ENCODE measurements around the gene DLGAP1. TPM values are rescaled to one million over a fixed set of nuclear protein-coding genes. Genes with fewer than 3 reads are reported as not detected.

DLGAP1 gene
- total RNA-seq, 4 donors from 2014 or later: 2.0 to 4.7 (median 2.1) TPM; not detected in 1

DNA sequence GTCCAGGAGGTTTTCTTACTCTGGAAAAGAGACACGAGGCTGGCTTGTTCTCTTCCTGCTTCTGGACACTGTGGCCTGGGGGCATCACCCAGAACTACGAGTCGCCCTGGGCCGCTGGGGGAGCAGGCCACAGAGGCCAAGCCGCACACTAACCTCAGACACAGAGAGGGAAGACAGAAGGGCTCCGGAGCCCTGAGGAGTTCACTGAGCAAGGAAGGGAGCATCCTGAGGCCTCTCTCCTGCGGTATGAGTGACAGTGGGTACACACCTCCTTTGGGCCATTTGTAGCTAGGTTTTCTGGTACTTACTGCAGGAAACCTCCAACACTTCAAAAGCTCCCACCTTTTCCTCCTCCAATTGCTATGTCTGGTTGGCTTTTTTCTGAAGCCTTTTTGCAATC, 494.1 kb downstream of the DLGAP1 start:
- Histone ChIP-seq H3K27me3 (no peaks in the 10 kb centered on the region), H3K9me3 (peaks cover 5% of the 10 kb centered on the region), H3K36me3 (no peaks in the 10 kb centered on the region), H3K4me3 (no peak overlapping the region), H3K4me1 (no peaks in the 10 kb centered on the region), H3K27ac (no peak overlapping the region)
- DNase-seq (ENCODE audit: low spot score in 2 of 2): no peak
- TF ChIP-seq POLR2AphosphoS5 (IDR thresholded peaks at IDR 0.05) (no peak), EP300 (IDR thresholded peaks at IDR 0.05) (no peak), POLR2A (IDR thresholded peaks at IDR 0.05) (no peak)
- TF ChIP-seq, protein P1, sequence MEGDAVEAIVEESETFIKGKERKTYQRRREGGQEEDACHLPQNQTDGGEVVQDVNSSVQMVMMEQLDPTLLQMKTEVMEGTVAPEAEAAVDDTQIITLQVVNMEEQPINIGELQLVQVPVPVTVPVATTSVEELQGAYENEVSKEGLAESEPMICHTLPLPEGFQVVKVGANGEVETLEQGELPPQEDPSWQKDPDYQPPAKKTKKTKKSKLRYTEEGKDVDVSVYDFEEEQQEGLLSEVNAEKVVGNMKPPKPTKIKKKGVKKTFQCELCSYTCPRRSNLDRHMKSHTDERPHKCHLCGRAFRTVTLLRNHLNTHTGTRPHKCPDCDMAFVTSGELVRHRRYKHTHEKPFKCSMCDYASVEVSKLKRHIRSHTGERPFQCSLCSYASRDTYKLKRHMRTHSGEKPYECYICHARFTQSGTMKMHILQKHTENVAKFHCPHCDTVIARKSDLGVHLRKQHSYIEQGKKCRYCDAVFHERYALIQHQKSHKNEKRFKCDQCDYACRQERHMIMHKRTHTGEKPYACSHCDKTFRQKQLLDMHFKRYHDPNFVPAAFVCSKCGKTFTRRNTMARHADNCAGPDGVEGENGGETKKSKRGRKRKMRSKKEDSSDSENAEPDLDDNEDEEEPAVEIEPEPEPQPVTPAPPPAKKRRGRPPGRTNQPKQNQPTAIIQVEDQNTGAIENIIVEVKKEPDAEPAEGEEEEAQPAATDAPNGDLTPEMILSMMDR (IDR thresholded peaks at IDR 0.05): no peak
- WGBS: 75% methylated on average over 6 of the region's 7 CpGs

DNA sequence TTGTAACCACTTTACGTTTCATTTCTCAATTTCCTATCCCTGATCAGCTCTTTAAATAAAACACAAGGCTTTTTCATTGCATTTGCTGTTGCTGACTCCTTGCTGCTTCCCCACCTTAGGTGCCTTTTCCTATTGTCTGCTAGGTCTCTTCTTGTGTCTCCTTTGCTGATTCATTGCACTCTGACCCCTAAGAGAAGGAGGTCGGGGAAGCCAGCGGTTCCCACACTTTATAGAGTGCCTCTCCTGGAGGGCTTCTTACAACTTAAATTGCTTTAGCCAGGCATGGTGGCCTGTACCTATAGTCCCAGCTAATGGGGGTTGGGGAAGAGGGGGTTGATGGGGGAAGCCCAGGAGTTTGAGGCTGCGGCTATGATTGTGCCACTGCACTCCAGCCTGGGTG, 495.0 kb downstream of the DLGAP1 start:
- H3K4me3 ChIP-seq: no peak overlapping the region
- H3K27me3 ChIP-seq: no peaks in the 10 kb centered on the region
- no peak overlapping the region for H3K27ac ChIP-seq
- TF ChIP-seq POLR2A (IDR thresholded peaks at IDR 0.05) (no peak), EP300 (IDR thresholded peaks at IDR 0.05) (no peak), POLR2AphosphoS5 (IDR thresholded peaks at IDR 0.05) (no peak)
- TF ChIP-seq, protein P1 (IDR thresholded peaks at IDR 0.05): no peak
- 76% methylated on average over 4 of the region's 4 CpGs for WGBS
- no peak for DNase-seq (ENCODE audit: low spot score in 2 of 2)
- no peaks in the 10 kb centered on the region for H3K36me3 ChIP-seq
- peaks cover 7% of the 10 kb centered on the region for H3K9me3 ChIP-seq
- no peaks in the 10 kb centered on the region for H3K4me1 ChIP-seq

DNA sequence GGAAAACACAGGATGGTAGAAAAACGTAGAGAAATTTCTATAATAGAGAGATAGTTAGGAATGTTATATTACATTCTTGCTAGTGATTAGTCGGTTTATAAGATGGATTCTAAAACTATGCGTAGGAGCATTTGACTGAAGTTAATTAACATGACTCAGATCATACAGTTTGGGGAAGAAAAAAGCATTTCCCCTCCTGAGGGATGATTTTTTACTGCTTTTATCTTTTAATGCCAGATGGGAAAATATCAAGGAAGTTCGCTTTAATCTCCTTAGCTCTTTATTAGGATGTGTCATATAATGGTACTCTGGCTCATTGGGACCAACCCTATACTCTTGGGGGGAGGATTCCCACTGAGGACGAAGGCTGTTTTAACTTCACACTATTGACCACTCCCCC, 503.1 kb downstream of the DLGAP1 start:
- DNase-seq (ENCODE audit: low spot score in 2 of 2): no peak
- H3K9me3 ChIP-seq: peaks cover 7% of the 10 kb centered on the region
- no peaks in the 10 kb centered on the region for H3K4me1 ChIP-seq
- H3K4me3 ChIP-seq: no peak overlapping the region
- H3K27me3 ChIP-seq: no peaks in the 10 kb centered on the region
- 82% methylated on average over 5 of the region's 5 CpGs for WGBS
- H3K27ac ChIP-seq: no peak overlapping the region
- TF ChIP-seq, protein P1 (IDR thresholded peaks at IDR 0.05): no peak
- TF ChIP-seq POLR2AphosphoS5 (IDR thresholded peaks at IDR 0.05) (no peak), EP300 (IDR thresholded peaks at IDR 0.05) (no peak), POLR2A (IDR thresholded peaks at IDR 0.05) (no peak)
- no peaks in the 10 kb centered on the region for H3K36me3 ChIP-seq

DNA sequence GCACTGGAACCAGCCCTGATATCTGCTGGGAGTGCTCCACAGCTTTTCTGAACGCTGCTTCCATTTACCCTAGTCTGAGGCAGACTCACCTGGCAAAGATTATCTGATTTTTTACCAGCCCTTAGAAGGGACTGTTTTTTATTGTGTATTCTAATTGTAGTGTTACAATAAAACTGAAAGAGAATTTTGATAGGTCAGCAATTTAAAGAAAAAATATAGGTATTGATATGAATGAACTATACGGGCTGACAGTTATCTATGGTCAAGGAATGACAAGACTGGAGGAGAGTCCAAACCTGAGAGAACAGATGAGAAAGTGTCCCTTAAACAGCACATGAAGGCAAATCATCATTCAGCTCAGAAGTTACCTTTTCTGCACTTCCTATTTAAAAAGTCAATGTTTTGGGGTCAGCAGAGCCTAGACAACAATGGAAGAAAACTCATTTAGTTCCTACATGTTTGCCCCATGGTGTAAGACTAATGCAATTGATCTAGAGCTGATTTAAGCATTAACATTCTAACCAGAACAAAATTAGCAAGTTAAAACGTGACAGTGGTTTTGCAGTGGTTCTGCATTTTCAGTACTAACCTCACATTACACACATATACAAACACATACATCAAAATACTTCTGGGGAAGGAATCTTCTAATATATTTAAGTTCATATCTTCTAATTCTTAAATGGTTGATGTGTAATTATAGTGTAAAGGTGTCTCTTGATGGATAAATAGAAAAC, 504.3 kb downstream of the DLGAP1 start:
- no peak for DNase-seq (ENCODE audit: low spot score in 2 of 2)
- Histone ChIP-seq H3K4me3 (no peak overlapping the region), H3K9me3 (peaks cover under 1% of the 10 kb centered on the region), H3K27me3 (no peaks in the 10 kb centered on the region), H3K36me3 (no peaks in the 10 kb centered on the region), H3K27ac (no peak overlapping the region), H3K4me1 (no peaks in the 10 kb centered on the region)
- 79% methylated on average over 3 of the region's 3 CpGs for WGBS
- no peak for TF ChIP-seq POLR2AphosphoS5 (IDR thresholded peaks at IDR 0.05)
- TF ChIP-seq EP300 (IDR thresholded peaks at IDR 0.05): no peak
- TF ChIP-seq, protein P1 (IDR thresholded peaks at IDR 0.05): no peak
- TF ChIP-seq POLR2A (IDR thresholded peaks at IDR 0.05): no peak

DNA sequence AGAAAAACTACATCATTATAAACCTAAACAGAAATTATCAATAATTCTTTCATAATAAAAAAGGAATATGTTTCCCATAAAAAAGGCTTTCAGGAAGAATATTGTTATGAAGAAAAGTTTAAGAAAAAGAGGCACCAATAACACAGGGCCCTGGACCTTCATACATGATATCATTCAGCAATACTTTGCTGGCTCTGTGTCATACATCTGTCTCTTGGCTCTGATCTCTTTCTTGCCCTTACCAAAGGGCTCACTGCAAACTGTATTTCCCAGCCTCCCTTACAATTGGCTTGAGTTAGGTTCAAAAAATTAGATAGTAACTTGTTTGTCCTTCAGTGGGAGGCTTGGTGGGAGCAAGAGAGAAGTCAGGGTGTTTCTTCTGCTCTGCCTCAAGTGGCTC, 506.1 kb downstream of the DLGAP1 start:
- no peaks in the 10 kb centered on the region for H3K27me3 ChIP-seq
- no peak for DNase-seq (ENCODE audit: low spot score in 2 of 2)
- TF ChIP-seq POLR2A (IDR thresholded peaks at IDR 0.05): no peak
- no peak for TF ChIP-seq POLR2AphosphoS5 (IDR thresholded peaks at IDR 0.05)
- TF ChIP-seq, protein P1 (IDR thresholded peaks at IDR 0.05): no peak
- TF ChIP-seq EP300 (IDR thresholded peaks at IDR 0.05): no peak
- no peak overlapping the region for H3K27ac ChIP-seq
- H3K4me1 ChIP-seq: no peaks in the 10 kb centered on the region
- no peak overlapping the region for H3K4me3 ChIP-seq
- H3K36me3 ChIP-seq: no peaks in the 10 kb centered on the region
- no peaks in the 10 kb centered on the region for H3K9me3 ChIP-seq
